OCI-LY7 (cell line): ENCODE measurements around the gene HRNR.

ENCODE experiments used
- CTCF ChIP-seq: fragments of 200-600 bp; sonication (generic); conservative IDR thresholded peaks from 2 replicates; pipeline ENCODE4 v1.5.1; 2014; ENCODE audit warnings: mild to moderate bottlenecking, antibody characterized with exemption, low read length, moderate library complexity, mixed read lengths
- EZH2phosphoT487 ChIP-seq: fragments of 200-600 bp; sonication (generic); IDR thresholded peaks from 2 replicates; pipeline ENCODE4 v1.6.1; 2018; ENCODE audit warnings: low read depth, borderline replicate concordance, mild to moderate bottlenecking, mixed run types, antibody characterized with exemption, low read length, moderate library complexity, mixed read lengths

- TF ChIP-seq CTCF (no peak), EZH2phosphoT487 (no peak)
These were observed 1.7 kb upstream of the HRNR start for GRCh38 chr1:152225678-152226077.
